ENCODE data around the gene RYR3.

GRCh38 chr15:33679061-33679460 is 368.3 kb downstream of the RYR3 start:
- TF ChIP-seq POLR2A (IDR thresholded peaks at IDR 0.05; ENCODE audit: low read depth, low read length) (no peak), POLR2AphosphoS5 (IDR thresholded peaks at IDR 0.05; ENCODE audit: low read depth, low read length) (no peak), TAF1 (IDR thresholded peaks at IDR 0.05; ENCODE audit: borderline replicate concordance, low read depth, low read length) (no peak)
